ENCODE data around the gene SMTNL1.

DNA sequence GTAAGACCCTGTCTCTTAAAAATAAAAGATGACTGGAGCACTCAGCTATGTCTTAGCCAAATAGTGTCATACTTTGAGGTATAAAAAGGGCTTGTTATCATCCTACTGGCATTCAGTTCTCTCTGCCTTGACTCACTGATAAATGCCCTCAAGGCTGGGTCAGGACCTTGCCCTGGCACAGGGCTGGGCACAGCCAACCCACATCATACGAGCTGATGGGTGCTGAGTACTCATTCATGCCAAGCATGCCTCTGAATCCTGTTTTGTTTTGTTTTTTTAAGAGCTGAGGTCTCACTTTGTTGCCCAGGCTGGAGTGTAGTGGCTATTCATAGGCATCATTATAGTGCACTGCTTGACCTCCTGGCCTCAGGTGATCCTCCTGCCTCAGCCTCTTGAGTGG is 1.9 kb downstream of the SMTNL1 start:
- TF ChIP-seq, protein P1, sequence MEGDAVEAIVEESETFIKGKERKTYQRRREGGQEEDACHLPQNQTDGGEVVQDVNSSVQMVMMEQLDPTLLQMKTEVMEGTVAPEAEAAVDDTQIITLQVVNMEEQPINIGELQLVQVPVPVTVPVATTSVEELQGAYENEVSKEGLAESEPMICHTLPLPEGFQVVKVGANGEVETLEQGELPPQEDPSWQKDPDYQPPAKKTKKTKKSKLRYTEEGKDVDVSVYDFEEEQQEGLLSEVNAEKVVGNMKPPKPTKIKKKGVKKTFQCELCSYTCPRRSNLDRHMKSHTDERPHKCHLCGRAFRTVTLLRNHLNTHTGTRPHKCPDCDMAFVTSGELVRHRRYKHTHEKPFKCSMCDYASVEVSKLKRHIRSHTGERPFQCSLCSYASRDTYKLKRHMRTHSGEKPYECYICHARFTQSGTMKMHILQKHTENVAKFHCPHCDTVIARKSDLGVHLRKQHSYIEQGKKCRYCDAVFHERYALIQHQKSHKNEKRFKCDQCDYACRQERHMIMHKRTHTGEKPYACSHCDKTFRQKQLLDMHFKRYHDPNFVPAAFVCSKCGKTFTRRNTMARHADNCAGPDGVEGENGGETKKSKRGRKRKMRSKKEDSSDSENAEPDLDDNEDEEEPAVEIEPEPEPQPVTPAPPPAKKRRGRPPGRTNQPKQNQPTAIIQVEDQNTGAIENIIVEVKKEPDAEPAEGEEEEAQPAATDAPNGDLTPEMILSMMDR (IDR thresholded peaks at IDR 0.05) = no peak
- TF ChIP-seq, protein P2, sequence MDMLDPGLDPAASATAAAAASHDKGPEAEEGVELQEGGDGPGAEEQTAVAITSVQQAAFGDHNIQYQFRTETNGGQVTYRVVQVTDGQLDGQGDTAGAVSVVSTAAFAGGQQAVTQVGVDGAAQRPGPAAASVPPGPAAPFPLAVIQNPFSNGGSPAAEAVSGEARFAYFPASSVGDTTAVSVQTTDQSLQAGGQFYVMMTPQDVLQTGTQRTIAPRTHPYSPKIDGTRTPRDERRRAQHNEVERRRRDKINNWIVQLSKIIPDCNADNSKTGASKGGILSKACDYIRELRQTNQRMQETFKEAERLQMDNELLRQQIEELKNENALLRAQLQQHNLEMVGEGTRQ (CRISPR knock-in tag; IDR thresholded peaks at IDR 0.05) = no peak
- TF ChIP-seq, protein P3, sequence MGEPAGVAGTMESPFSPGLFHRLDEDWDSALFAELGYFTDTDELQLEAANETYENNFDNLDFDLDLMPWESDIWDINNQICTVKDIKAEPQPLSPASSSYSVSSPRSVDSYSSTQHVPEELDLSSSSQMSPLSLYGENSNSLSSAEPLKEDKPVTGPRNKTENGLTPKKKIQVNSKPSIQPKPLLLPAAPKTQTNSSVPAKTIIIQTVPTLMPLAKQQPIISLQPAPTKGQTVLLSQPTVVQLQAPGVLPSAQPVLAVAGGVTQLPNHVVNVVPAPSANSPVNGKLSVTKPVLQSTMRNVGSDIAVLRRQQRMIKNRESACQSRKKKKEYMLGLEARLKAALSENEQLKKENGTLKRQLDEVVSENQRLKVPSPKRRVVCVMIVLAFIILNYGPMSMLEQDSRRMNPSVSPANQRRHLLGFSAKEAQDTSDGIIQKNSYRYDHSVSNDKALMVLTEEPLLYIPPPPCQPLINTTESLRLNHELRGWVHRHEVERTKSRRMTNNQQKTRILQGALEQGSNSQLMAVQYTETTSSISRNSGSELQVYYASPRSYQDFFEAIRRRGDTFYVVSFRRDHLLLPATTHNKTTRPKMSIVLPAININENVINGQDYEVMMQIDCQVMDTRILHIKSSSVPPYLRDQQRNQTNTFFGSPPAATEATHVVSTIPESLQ (CRISPR knock-in tag; IDR thresholded peaks at IDR 0.05) = no peak
- TF ChIP-seq, protein P4, sequence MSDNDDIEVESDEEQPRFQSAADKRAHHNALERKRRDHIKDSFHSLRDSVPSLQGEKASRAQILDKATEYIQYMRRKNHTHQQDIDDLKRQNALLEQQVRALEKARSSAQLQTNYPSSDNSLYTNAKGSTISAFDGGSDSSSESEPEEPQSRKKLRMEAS (CRISPR knock-in tag; IDR thresholded peaks at IDR 0.05) = no peak
- TF ChIP-seq JUN (CRISPR knock-in tag; IDR thresholded peaks at IDR 0.05) = no peak
- no peak for TF ChIP-seq ZNF232 (CRISPR knock-in tag; IDR thresholded peaks at IDR 0.05)
- no peak for TF ChIP-seq SP1 (CRISPR knock-in tag; conservative IDR thresholded peaks at IDR 0.05)
- TF ChIP-seq, protein P5, sequence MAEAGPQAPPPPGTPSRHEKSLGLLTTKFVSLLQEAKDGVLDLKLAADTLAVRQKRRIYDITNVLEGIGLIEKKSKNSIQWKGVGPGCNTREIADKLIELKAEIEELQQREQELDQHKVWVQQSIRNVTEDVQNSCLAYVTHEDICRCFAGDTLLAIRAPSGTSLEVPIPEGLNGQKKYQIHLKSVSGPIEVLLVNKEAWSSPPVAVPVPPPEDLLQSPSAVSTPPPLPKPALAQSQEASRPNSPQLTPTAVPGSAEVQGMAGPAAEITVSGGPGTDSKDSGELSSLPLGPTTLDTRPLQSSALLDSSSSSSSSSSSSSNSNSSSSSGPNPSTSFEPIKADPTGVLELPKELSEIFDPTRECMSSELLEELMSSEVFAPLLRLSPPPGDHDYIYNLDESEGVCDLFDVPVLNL (CRISPR knock-in tag; IDR thresholded peaks at IDR 0.05; ENCODE audit: borderline replicate concordance, low read depth) = no peak
- TF ChIP-seq SMAD3 (CRISPR knock-in tag; IDR thresholded peaks at IDR 0.05; ENCODE audit: borderline replicate concordance) = no peak
- TF ChIP-seq, protein P6, sequence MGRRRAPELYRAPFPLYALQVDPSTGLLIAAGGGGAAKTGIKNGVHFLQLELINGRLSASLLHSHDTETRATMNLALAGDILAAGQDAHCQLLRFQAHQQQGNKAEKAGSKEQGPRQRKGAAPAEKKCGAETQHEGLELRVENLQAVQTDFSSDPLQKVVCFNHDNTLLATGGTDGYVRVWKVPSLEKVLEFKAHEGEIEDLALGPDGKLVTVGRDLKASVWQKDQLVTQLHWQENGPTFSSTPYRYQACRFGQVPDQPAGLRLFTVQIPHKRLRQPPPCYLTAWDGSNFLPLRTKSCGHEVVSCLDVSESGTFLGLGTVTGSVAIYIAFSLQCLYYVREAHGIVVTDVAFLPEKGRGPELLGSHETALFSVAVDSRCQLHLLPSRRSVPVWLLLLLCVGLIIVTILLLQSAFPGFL (CRISPR knock-in tag; IDR thresholded peaks at IDR 0.05; ENCODE audit: borderline replicate concordance) = no peak
- TF ChIP-seq, protein P7, sequence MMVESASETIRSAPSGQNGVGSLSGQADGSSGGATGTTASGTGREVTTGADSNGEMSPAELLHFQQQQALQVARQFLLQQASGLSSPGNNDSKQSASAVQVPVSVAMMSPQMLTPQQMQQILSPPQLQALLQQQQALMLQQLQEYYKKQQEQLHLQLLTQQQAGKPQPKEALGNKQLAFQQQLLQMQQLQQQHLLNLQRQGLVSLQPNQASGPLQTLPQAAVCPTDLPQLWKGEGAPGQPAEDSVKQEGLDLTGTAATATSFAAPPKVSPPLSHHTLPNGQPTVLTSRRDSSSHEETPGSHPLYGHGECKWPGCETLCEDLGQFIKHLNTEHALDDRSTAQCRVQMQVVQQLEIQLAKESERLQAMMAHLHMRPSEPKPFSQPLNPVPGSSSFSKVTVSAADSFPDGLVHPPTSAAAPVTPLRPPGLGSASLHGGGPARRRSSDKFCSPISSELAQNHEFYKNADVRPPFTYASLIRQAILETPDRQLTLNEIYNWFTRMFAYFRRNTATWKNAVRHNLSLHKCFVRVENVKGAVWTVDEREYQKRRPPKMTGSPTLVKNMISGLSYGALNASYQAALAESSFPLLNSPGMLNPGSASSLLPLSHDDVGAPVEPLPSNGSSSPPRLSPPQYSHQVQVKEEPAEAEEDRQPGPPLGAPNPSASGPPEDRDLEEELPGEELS (CRISPR knock-in tag; IDR thresholded peaks at IDR 0.05) = no peak
- TF ChIP-seq ZNF263 (CRISPR knock-in tag; IDR thresholded peaks at IDR 0.05; ENCODE audit: low read depth) = no peak
- no peak for TF ChIP-seq TCF7 (CRISPR knock-in tag; IDR thresholded peaks at IDR 0.05; ENCODE audit: low read depth)
- TF ChIP-seq NR3C1 (CRISPR knock-in tag; conservative IDR thresholded peaks at IDR 0.05; ENCODE audit: low read depth) = no peak

All from WTC11 (cell line).